ENCODE measurements around the gene TBC1D8.
"Not testable (repeated sequence)": the region's sequence is repeated elsewhere in the genome, so short reads cannot be mapped to it uniquely, and the experiment has no call there.

TBC1D8 gene

GRCh38 chr2:101064125-101064502 is 87.1 kb downstream of the TBC1D8 start:
- FAIRE-seq: no peak

GRCh38 chr2:101063352-101064124 is 87.6 kb downstream of the TBC1D8 start:
- FAIRE-seq: no peak

GRCh38 chr2:101058386-101058785 is 92.8 kb downstream of the TBC1D8 start:
- FAIRE-seq: no peak

GRCh38 chr2:101057051-101057933 is 93.9 kb downstream of the TBC1D8 start:
- no peak for FAIRE-seq

- FAIRE-seq: no peak
These were observed 98.1 kb downstream of the TBC1D8 start for GRCh38 chr2:101053117-101053516.

- no peak for FAIRE-seq
These were observed 99.0 kb downstream of the TBC1D8 start for GRCh38 chr2:101052147-101052546.

- FAIRE-seq: not testable (repeated sequence)
These were observed 100.3 kb downstream of the TBC1D8 start for GRCh38 chr2:101050886-101051285.

GRCh38 chr2:101048756-101049155 is 102.4 kb downstream of the TBC1D8 start:
- FAIRE-seq: no peak

GRCh38 chr2:101047774-101048173 is 103.4 kb downstream of the TBC1D8 start:
- FAIRE-seq: no peak

- FAIRE-seq: no peak
These were observed 104.0 kb downstream of the TBC1D8 start for GRCh38 chr2:101047075-101047766.

- no peak for FAIRE-seq
These were observed 105.9 kb downstream of the TBC1D8 start for GRCh38 chr2:101045330-101045729.

- FAIRE-seq: no peak
These were observed 109.8 kb downstream of the TBC1D8 start for GRCh38 chr2:101041413-101041812.

- no peak for FAIRE-seq
These were observed 110.4 kb downstream of the TBC1D8 start for GRCh38 chr2:101040761-101041160.

- no peak for FAIRE-seq
These were observed 111.1 kb downstream of the TBC1D8 start for GRCh38 chr2:101040072-101040471.

GRCh38 chr2:101038455-101039255 is 112.5 kb downstream of the TBC1D8 start:
- FAIRE-seq: no peak

- FAIRE-seq: no peak
These were observed 113.9 kb downstream of the TBC1D8 start for GRCh38 chr2:101037161-101037755.

GRCh38 chr2:101036562-101036961 is 114.6 kb downstream of the TBC1D8 start:
- no peak for FAIRE-seq

- no peak for FAIRE-seq
These were observed 119.0 kb downstream of the TBC1D8 start for GRCh38 chr2:101032084-101032776.

GRCh38 chr2:101030866-101031554 is 120.2 kb downstream of the TBC1D8 start:
- FAIRE-seq: no peak

GRCh38 chr2:101027852-101028251 is 123.3 kb downstream of the TBC1D8 start:
- no peak for FAIRE-seq

Data from colon (tissue), 2 donors.